ENCODE measurements around the gene CT45A1.
"Not testable (repeated sequence)": the region's sequence is repeated elsewhere in the genome, so short reads cannot be mapped to it uniquely, and the experiment has no call there.

CT45A1 gene

DNA sequence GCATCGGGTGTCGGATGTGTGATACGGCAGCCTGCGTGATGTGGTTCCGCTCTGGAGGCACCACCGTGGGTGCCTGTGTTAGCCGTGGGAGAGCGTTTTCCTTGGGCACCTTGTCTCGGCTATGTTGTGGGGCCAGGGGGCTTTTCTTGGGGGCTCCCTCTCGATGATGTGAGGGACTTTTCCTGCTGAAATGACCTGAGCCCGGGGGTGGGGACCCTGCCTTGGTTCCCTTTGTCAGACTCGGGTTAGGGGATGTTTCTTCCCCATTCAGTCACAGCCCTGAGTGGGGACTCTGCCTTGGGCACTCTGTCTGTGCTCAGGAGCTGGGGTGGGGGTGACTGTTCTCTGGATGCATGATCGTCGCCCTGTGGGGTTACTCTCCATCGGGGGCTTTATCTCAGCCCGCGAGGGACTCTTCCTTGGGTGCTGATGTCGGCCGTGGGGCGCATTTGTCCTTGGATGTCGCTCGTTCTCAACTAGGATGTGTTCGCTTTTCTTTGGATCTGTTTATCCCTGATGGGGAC lies 27.8 kb downstream of the CT45A1 start:
- peaks cover 40% of the 10 kb centered on the region for H3K9me3 ChIP-seq (ENCODE audit: control insufficient read depth, insufficient read depth, low read length)
- H3K27me3 ChIP-seq (ENCODE audit: control insufficient read depth, insufficient read depth, low read length) = no peaks in the 10 kb centered on the region
- H3K4me3 ChIP-seq (ENCODE audit: low read depth, low read length) = no peak overlapping the region
- no peaks in the 10 kb centered on the region for H3K36me3 ChIP-seq (ENCODE audit: control insufficient read depth, insufficient read depth, low read length)
- H3K4me1 ChIP-seq (ENCODE audit: control insufficient read depth, insufficient read depth, low read length) = no peaks in the 10 kb centered on the region
- H3K27ac ChIP-seq (ENCODE audit: low read depth, low read length) = no peak overlapping the region
- no peak overlapping the region for H3K9ac ChIP-seq (ENCODE audit: low read depth, low read length)

DNA sequence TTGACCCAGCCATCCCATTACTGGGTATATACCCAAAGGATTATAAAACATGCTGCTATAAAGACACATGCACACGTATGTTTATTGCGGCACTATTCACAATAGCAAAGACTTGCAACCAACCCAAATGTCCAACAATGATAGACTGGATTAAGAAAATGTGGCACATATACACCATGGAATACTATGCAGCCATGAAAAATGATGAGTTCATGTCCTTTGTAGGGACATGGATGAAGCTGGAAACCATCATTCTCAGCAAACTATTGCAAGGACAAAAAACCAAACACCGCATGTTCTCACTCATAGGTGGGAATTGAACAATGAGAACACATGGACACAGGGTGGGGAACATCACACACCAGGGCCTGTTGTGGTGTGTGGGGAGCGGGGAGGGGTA lies 31.3 kb downstream of the CT45A1 start:
- H3K9ac ChIP-seq (ENCODE audit: low read depth, low read length); H3K4me1 ChIP-seq (ENCODE audit: control insufficient read depth, insufficient read depth, low read length); H3K27ac ChIP-seq (ENCODE audit: low read depth, low read length); H3K4me3 ChIP-seq (ENCODE audit: low read depth, low read length); H3K36me3 ChIP-seq (ENCODE audit: control insufficient read depth, insufficient read depth, low read length); H3K27me3 ChIP-seq (ENCODE audit: control insufficient read depth, insufficient read depth, low read length): not testable (repeated sequence)
- H3K9me3 ChIP-seq (ENCODE audit: control insufficient read depth, insufficient read depth, low read length) = peaks cover 38% of the 10 kb centered on the region

DNA sequence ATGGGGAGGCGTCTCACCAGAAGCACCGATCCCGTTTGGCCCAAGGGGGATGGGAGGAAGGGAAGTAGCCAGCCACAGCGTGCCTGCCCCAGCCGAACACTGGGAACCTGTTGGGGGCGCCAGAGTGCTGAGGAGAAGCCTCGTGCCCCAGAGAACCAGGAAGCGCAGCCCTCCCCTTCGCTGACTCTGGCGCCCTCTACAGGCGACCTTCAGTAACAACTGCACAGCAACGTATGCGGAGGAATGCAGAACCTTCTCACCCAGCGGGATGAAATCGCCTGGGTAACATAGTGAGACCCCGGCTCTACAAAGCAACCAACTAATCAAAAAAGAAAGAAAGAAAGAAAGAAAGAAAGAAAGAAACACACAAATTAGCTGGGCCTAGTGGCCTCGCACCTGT lies 54.7 kb downstream of the CT45A1 start, which contains the start of gene CT45A3:
CT45A3 (minus strand) TSS at position 101 of the 400 bp plus-strand sequence. CDS start 3,747 bp downstream, outside the sequence.
- H3K36me3 ChIP-seq (ENCODE audit: control insufficient read depth, insufficient read depth, low read length); H3K9me3 ChIP-seq (ENCODE audit: control insufficient read depth, insufficient read depth, low read length); H3K27ac ChIP-seq (ENCODE audit: low read depth, low read length); H3K27me3 ChIP-seq (ENCODE audit: control insufficient read depth, insufficient read depth, low read length); H3K4me1 ChIP-seq (ENCODE audit: control insufficient read depth, insufficient read depth, low read length); H3K9ac ChIP-seq (ENCODE audit: low read depth, low read length); H3K4me3 ChIP-seq (ENCODE audit: low read depth, low read length): not testable (repeated sequence)
